HEK293T (cell line): ENCODE results near the gene TRPM2.

ENCODE experiments used
- HDGF ChIP-seq: fragments of 450-650 bp; IDR thresholded peaks from 2 replicates; pipeline ENCODE4 v1.6.1; 2017; ENCODE audit warnings: antibody characterized with exemption, borderline replicate concordance
- LEF1 ChIP-seq: fragments of 450-650 bp; IDR thresholded peaks from 2 replicates; pipeline ENCODE4 v1.6.1; 2017; ENCODE audit warnings: mild to moderate bottlenecking, borderline replicate concordance
- SUZ12 ChIP-seq: fragments of 450-650 bp; IDR thresholded peaks from 2 replicates; pipeline ENCODE4 v1.6.1; 2016; ENCODE audit warnings: mild to moderate bottlenecking
- TARDBP ChIP-seq: fragments of 450-650 bp; IDR thresholded peaks from 2 replicates; pipeline ENCODE4 v1.6.1; 2016
- TF ChIP-seq, protein P1 (sequence below): fragments of 450-650 bp; IDR thresholded peaks from 2 replicates; pipeline ENCODE4 v1.6.1; 2016

DNA sequence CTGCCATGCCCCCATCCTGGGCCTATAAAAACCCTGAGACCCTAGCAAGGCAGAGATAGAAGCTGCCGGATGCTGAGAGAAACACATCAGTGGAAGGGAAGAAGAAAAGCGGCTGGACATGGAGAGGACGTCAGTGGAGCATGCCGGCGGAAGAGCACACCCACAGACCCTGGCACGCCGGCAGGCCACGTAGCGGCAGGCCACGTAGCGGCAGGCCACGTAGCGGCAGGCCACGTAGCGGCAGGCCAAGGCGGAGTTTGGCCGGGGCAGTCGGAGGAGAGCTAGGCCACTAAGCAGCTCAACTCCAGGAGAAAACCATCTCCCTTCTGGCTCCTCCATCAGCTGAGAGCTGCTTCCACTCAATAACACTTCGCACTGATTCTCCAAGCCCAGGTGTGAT lies 137.0 kb downstream of the TRPM2 start:
- TF ChIP-seq, protein P1, sequence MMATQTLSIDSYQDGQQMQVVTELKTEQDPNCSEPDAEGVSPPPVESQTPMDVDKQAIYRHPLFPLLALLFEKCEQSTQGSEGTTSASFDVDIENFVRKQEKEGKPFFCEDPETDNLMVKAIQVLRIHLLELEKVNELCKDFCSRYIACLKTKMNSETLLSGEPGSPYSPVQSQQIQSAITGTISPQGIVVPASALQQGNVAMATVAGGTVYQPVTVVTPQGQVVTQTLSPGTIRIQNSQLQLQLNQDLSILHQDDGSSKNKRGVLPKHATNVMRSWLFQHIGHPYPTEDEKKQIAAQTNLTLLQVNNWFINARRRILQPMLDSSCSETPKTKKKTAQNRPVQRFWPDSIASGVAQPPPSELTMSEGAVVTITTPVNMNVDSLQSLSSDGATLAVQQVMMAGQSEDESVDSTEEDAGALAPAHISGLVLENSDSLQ, result no peak
- TF ChIP-seq LEF1 (no peak), SUZ12 (no peak), HDGF (no peak), TARDBP (no peak)
